ENCODE results near the gene CERS6. TPM values are rescaled to one million over a fixed set of nuclear protein-coding genes. Genes with fewer than 3 reads are reported as not detected.

The CERS6 gene
- total RNA-seq, 1 donor from 2014 or later, result 17.7 TPM

- Histone ChIP-seq H3K36me3 (ENCODE audit: control insufficient read depth, insufficient read depth, low read length) (no peaks in the 10 kb centered on the region), H3K27me3 (ENCODE audit: control insufficient read depth, insufficient read depth, low read length) (no peaks in the 10 kb centered on the region), H3K4me3 (ENCODE audit: low read depth, low read length) (no peak overlapping the region)
- no peak for DNase-seq (ENCODE audit: low read depth)
- TF ChIP-seq CTCF (IDR thresholded peaks at IDR 0.05; ENCODE audit: insufficient read depth, low read length, poor library complexity, severe bottlenecking), result no peak
Measured at GRCh38 chr2:168466190-168466737, 10.2 kb downstream of the CERS6 start.

- Histone ChIP-seq H3K4me3 (ENCODE audit: low read depth, low read length) (no peak overlapping the region), H3K27me3 (ENCODE audit: control insufficient read depth, insufficient read depth, low read length) (no peaks in the 10 kb centered on the region), H3K36me3 (ENCODE audit: control insufficient read depth, insufficient read depth, low read length) (no peaks in the 10 kb centered on the region)
- TF ChIP-seq CTCF (IDR thresholded peaks at IDR 0.05; ENCODE audit: insufficient read depth, low read length, poor library complexity, severe bottlenecking), result no peak
- no peak for DNase-seq (ENCODE audit: low read depth)
Measured at GRCh38 chr2:168466834-168467565, 10.9 kb downstream of the CERS6 start.

GRCh38 chr2:168467729-168468128 is 11.7 kb downstream of the CERS6 start:
- no peaks in the 10 kb centered on the region for H3K36me3 ChIP-seq (ENCODE audit: control insufficient read depth, insufficient read depth, low read length)
- H3K27me3 ChIP-seq (ENCODE audit: control insufficient read depth, insufficient read depth, low read length), result no peaks in the 10 kb centered on the region
- no peak overlapping the region for H3K4me3 ChIP-seq (ENCODE audit: low read depth, low read length)
- no peak for TF ChIP-seq CTCF (IDR thresholded peaks at IDR 0.05; ENCODE audit: insufficient read depth, low read length, poor library complexity, severe bottlenecking)
- no peak for DNase-seq (ENCODE audit: low read depth)

- Histone ChIP-seq H3K36me3 (ENCODE audit: control insufficient read depth, insufficient read depth, low read length) (no peaks in the 10 kb centered on the region), H3K4me3 (ENCODE audit: low read depth, low read length) (no peak overlapping the region), H3K27me3 (ENCODE audit: control insufficient read depth, insufficient read depth, low read length) (no peaks in the 10 kb centered on the region)
- no peak for TF ChIP-seq CTCF (IDR thresholded peaks at IDR 0.05; ENCODE audit: insufficient read depth, low read length, poor library complexity, severe bottlenecking)
- DNase-seq (ENCODE audit: low read depth), result no peak
Measured at GRCh38 chr2:168468354-168468753, 12.3 kb downstream of the CERS6 start.

- H3K36me3 ChIP-seq (ENCODE audit: control insufficient read depth, insufficient read depth, low read length), result no peaks in the 10 kb centered on the region
- H3K27me3 ChIP-seq (ENCODE audit: control insufficient read depth, insufficient read depth, low read length), result no peaks in the 10 kb centered on the region
- no peak overlapping the region for H3K4me3 ChIP-seq (ENCODE audit: low read depth, low read length)
- no peak for TF ChIP-seq CTCF (IDR thresholded peaks at IDR 0.05; ENCODE audit: insufficient read depth, low read length, poor library complexity, severe bottlenecking)
- DNase-seq (ENCODE audit: low read depth), result no peak
Measured at GRCh38 chr2:168469281-168469988, 13.4 kb downstream of the CERS6 start.
